ENCODE results near the gene SUV39H1. TPM values are rescaled to one million over a fixed set of nuclear protein-coding genes. Genes with fewer than 3 reads are reported as not detected.
A peak's percentile ranks its signal among the peaks of the same experiment; 100 is the strongest.
"Not testable (repeated sequence)": the region's sequence is repeated elsewhere in the genome, so short reads cannot be mapped to it uniquely, and the experiment has no call there.

SUV39H1 gene, protein sequence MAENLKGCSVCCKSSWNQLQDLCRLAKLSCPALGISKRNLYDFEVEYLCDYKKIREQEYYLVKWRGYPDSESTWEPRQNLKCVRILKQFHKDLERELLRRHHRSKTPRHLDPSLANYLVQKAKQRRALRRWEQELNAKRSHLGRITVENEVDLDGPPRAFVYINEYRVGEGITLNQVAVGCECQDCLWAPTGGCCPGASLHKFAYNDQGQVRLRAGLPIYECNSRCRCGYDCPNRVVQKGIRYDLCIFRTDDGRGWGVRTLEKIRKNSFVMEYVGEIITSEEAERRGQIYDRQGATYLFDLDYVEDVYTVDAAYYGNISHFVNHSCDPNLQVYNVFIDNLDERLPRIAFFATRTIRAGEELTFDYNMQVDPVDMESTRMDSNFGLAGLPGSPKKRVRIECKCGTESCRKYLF
- total RNA-seq, result 3.0 to 4.7 TPM (median 3.6 TPM) in 3 replicates
- long read RNA-seq, transcript SUV39H1-202 (6 exons, 2,871 nt), result major isoform, 6 of 10 reads
- long read RNA-seq, partial matches to known transcripts, result 1 of 10 reads
- long read RNA-seq, other reads (novel, unspliced or antisense), result 3 of 10 reads

GRCh38 chrX:48696301-48696908 is at the start of gene SUV39H1:
SUV39H1 (plus strand) TSS chrX:48696734; CDS start chrX:48696785, 51 bp downstream.
- no peak for DNase-seq (ENCODE audit: low spot score)
- H3K36me3 Mint-ChIP-seq (ENCODE audit: low read depth), result peaks cover 3% of the 10 kb centered on the region
- peaks cover 18% of the 10 kb centered on the region for H3K4me1 Mint-ChIP-seq (ENCODE audit: low read depth)
- H3K27me3 Mint-ChIP-seq (ENCODE audit: low read depth), result no peaks in the 10 kb centered on the region
- peaks cover 3% of the 10 kb centered on the region for H3K9me3 Mint-ChIP-seq (ENCODE audit: low read depth)
- H3K4me3 Mint-ChIP-seq (ENCODE audit: unreplicated experiment), result peak within 1 kb of the TSS; percentile 79
- TF ChIP-seq, protein P1, sequence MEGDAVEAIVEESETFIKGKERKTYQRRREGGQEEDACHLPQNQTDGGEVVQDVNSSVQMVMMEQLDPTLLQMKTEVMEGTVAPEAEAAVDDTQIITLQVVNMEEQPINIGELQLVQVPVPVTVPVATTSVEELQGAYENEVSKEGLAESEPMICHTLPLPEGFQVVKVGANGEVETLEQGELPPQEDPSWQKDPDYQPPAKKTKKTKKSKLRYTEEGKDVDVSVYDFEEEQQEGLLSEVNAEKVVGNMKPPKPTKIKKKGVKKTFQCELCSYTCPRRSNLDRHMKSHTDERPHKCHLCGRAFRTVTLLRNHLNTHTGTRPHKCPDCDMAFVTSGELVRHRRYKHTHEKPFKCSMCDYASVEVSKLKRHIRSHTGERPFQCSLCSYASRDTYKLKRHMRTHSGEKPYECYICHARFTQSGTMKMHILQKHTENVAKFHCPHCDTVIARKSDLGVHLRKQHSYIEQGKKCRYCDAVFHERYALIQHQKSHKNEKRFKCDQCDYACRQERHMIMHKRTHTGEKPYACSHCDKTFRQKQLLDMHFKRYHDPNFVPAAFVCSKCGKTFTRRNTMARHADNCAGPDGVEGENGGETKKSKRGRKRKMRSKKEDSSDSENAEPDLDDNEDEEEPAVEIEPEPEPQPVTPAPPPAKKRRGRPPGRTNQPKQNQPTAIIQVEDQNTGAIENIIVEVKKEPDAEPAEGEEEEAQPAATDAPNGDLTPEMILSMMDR (IDR thresholded peaks at IDR 0.05), result no peak
- H3K27ac Mint-ChIP-seq (ENCODE audit: unreplicated experiment), result peak within 1 kb of the TSS; percentile 91

DNA sequence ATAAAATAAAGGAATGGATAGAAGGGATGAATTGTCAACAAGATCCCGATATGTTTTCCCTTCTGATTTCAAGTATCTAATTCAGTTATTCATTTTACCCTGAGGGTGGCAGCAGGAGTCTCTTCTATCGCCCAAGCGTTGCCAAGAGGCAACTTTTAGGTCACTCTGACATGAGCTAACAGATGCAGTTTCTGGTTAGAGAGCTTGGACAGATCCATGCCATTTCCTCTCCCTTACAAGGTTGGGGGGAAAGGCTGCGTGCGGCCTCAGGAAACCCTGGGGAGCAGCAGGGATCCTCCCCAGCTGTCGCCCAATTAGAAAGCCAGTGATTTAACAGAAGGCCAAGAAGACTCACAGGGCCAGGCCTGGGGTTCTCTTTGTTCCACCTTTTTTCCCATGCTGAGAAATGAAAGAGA is 48.2 kb upstream of the SUV39H1 start:
- peaks cover 3% of the 10 kb centered on the region for H3K9me3 Mint-ChIP-seq (ENCODE audit: low read depth)
- H3K4me1 Mint-ChIP-seq (ENCODE audit: low read depth), result no peaks in the 10 kb centered on the region
- H3K36me3 Mint-ChIP-seq (ENCODE audit: low read depth), result no peaks in the 10 kb centered on the region
- no peak overlapping the region for H3K27ac Mint-ChIP-seq (ENCODE audit: unreplicated experiment)
- no peak for DNase-seq (ENCODE audit: low spot score)
- H3K27me3 Mint-ChIP-seq (ENCODE audit: low read depth), result no peaks in the 10 kb centered on the region
- TF ChIP-seq, protein P1 (IDR thresholded peaks at IDR 0.05), result peak; percentile 75
- no peak overlapping the region for H3K4me3 Mint-ChIP-seq (ENCODE audit: unreplicated experiment)

DNA sequence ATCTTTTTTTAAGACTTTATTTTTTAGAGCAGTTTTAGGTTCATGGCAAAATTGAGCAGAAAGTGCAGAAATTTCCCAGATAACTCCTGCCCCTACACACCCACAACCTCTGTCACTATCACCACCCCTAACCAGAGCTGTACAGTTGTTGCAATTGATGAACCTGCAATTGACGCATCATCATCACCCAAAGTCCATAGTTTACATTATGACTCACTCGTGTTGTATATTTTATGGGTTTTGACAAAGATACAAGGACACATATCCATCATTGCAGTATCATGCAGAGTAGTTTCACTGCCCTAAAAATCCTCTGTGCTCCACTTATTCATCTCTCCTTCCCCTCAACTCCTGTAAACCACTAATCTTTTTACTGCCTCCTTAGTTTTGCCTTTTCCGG is 47.4 kb upstream of the SUV39H1 start:
- TF ChIP-seq, protein P1 (IDR thresholded peaks at IDR 0.05), result no peak
- H3K27me3 Mint-ChIP-seq (ENCODE audit: low read depth), result peaks cover 3% of the 10 kb centered on the region
- H3K36me3 Mint-ChIP-seq (ENCODE audit: low read depth), result no peaks in the 10 kb centered on the region
- no peak for DNase-seq (ENCODE audit: low spot score)
- no peaks in the 10 kb centered on the region for H3K4me1 Mint-ChIP-seq (ENCODE audit: low read depth)
- H3K4me3 Mint-ChIP-seq (ENCODE audit: unreplicated experiment), result no peak overlapping the region
- no peak overlapping the region for H3K27ac Mint-ChIP-seq (ENCODE audit: unreplicated experiment)
- H3K9me3 Mint-ChIP-seq (ENCODE audit: low read depth), result peaks cover 5% of the 10 kb centered on the region

DNA sequence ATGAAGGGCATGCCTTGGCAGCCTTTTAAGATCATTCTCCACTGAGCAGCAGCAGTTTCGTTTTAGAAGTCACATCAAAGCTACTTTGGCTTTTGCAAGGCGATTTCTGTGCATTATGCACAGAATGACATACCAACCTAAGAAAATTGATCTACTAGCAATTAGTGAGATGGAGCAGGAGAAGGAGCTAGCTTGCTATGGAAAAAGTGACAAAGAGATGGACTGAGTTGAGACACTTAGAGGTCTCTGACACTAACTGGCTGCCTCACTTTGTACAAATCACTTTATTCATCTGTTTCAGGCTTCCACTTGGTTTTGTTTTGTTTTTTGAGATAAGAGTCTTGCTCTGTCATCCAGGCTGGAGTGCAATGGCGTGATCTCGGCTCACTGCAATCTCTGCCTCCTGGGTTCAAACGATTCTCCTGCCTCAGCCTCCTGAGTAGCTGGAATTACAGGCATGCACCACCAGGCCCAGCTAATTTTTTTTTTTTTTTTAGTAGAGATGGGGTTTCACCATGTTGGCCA is 44.4 kb upstream of the SUV39H1 start:
- H3K27me3 Mint-ChIP-seq (ENCODE audit: low read depth); H3K27ac Mint-ChIP-seq (ENCODE audit: unreplicated experiment): not testable (repeated sequence)

GRCh38 chrX:48654746-48655145 is 41.8 kb upstream of the SUV39H1 start:
- not testable (repeated sequence) for H3K27ac Mint-ChIP-seq (ENCODE audit: unreplicated experiment); H3K27me3 Mint-ChIP-seq (ENCODE audit: low read depth); H3K36me3 Mint-ChIP-seq (ENCODE audit: low read depth); H3K9me3 Mint-ChIP-seq (ENCODE audit: low read depth); H3K4me1 Mint-ChIP-seq (ENCODE audit: low read depth); H3K4me3 Mint-ChIP-seq (ENCODE audit: unreplicated experiment); DNase-seq (ENCODE audit: low spot score)

More for the DNA sequence above, 44.4 kb upstream of the SUV39H1 start:
- H3K36me3 Mint-ChIP-seq (ENCODE audit: low read depth); DNase-seq (ENCODE audit: low spot score); H3K4me3 Mint-ChIP-seq (ENCODE audit: unreplicated experiment); H3K4me1 Mint-ChIP-seq (ENCODE audit: low read depth); H3K9me3 Mint-ChIP-seq (ENCODE audit: low read depth): not testable (repeated sequence)

GRCh38 chrX:48659686-48660085 is 36.8 kb upstream of the SUV39H1 start:
- not testable (repeated sequence) for H3K4me3 Mint-ChIP-seq (ENCODE audit: unreplicated experiment); H3K27ac Mint-ChIP-seq (ENCODE audit: unreplicated experiment); H3K4me1 Mint-ChIP-seq (ENCODE audit: low read depth); H3K27me3 Mint-ChIP-seq (ENCODE audit: low read depth); H3K36me3 Mint-ChIP-seq (ENCODE audit: low read depth); DNase-seq (ENCODE audit: low spot score); H3K9me3 Mint-ChIP-seq (ENCODE audit: low read depth)
